ENCODE results near the gene RTCA. TPM values are rescaled to one million over a fixed set of nuclear protein-coding genes. Genes with fewer than 3 reads are reported as not detected.
"Not testable (repeated sequence)": the region's sequence is repeated elsewhere in the genome, so short reads cannot be mapped to it uniquely, and the experiment has no call there.

Gene RTCA
- total RNA-seq, result 34.4 TPM
- long read RNA-seq, transcript RTCA-203 (11 exons, 2,535 nt), result major isoform, 43 of 59 reads
- long read RNA-seq, partial matches to known transcripts, result 9 of 59 reads
- long read RNA-seq, other reads (novel, unspliced or antisense), result 6 of 59 reads

- intact Hi-C loops (cut with DNase I), result loop anchor here (1.0 to 10.0 kb wide), 4 partner anchors 17 to 189 kb away; partner anchors contain the start of genes DBT, SASS6 and TRMT13
- peak; percentile 99 for DNase-seq (ENCODE audit: low spot score)
Measured at GRCh38 chr1:100265931-100266740, at the start of gene RTCA. Gene RTCA (plus strand): TSS chr1:100266216. CDS start chr1:100266376, 160 bp downstream.

GRCh38 chr1:100217834-100218233, 48.2 kb upstream of the RTCA start:
- DNase-seq (ENCODE audit: low spot score), result no peak
- intact Hi-C loops (cut with DNase I), result loop anchor here (1.0 kb wide), 1 partner anchor 29 kb away; no protein-coding TSS in a partner anchor

GRCh38 chr1:100219457-100219856, 46.6 kb upstream of the RTCA start:
- intact Hi-C loops (cut with DNase I), result no loop called here
- no peak for DNase-seq (ENCODE audit: low spot score)

GRCh38 chr1:100219883-100220282, 46.1 kb upstream of the RTCA start:
- no peak for DNase-seq (ENCODE audit: low spot score)
- intact Hi-C loops (cut with DNase I), result no loop called here

GRCh38 chr1:100222428-100222827, 43.6 kb upstream of the RTCA start:
- DNase-seq (ENCODE audit: low spot score), result no peak
- intact Hi-C loops (cut with DNase I), result no loop called here

GRCh38 chr1:100229681-100230443, 36.2 kb upstream of the RTCA start:
- DNase-seq (ENCODE audit: low spot score), result no peak
- intact Hi-C loops (cut with DNase I), result no loop called here

GRCh38 chr1:100230765-100231164, 35.3 kb upstream of the RTCA start:
- intact Hi-C loops (cut with DNase I), result no loop called here
- no peak for DNase-seq (ENCODE audit: low spot score)

- no peak for DNase-seq (ENCODE audit: low spot score)
- intact Hi-C loops (cut with DNase I), result no loop called here
Measured at GRCh38 chr1:100231721-100232120, 34.3 kb upstream of the RTCA start.

- intact Hi-C loops (cut with DNase I), result no loop called here
Measured at GRCh38 chr1:100232156-100232555, 33.9 kb upstream of the RTCA start.

GRCh38 chr1:100233566-100233965, 32.5 kb upstream of the RTCA start:
- DNase-seq (ENCODE audit: low spot score); intact Hi-C loops (cut with DNase I): not testable (repeated sequence)

More at GRCh38 chr1:100232156-100232555, 33.9 kb upstream of the RTCA start:
- DNase-seq (ENCODE audit: low spot score), result no peak

- intact Hi-C loops (cut with DNase I), result no loop called here
- DNase-seq (ENCODE audit: low spot score), result no peak
Measured at GRCh38 chr1:100234432-100234831, 31.6 kb upstream of the RTCA start.

GRCh38 chr1:100237091-100237490, 28.9 kb upstream of the RTCA start:
- no peak for DNase-seq (ENCODE audit: low spot score)

GRCh38 chr1:100239961-100240360, 26.1 kb upstream of the RTCA start:
- DNase-seq (ENCODE audit: low spot score), result no peak
- intact Hi-C loops (cut with DNase I), result no loop called here

More at GRCh38 chr1:100237091-100237490, 28.9 kb upstream of the RTCA start:
- intact Hi-C loops (cut with DNase I), result no loop called here

- intact Hi-C loops (cut with DNase I), result no loop called here
- no peak for DNase-seq (ENCODE audit: low spot score)
Measured at GRCh38 chr1:100240631-100241030, 25.4 kb upstream of the RTCA start.

- intact Hi-C loops (cut with DNase I), result no loop called here
- no peak for DNase-seq (ENCODE audit: low spot score)
Measured at GRCh38 chr1:100246738-100247137, 19.3 kb upstream of the RTCA start.

GRCh38 chr1:100249155-100249536, 16.9 kb upstream of the RTCA start:
- intact Hi-C loops (cut with DNase I), result loop anchor here (2.0 kb wide), 2 partner anchors 18 to 116 kb away; partner anchors contain the start of genes RTCA, SASS6 and TRMT13
- DNase-seq (ENCODE audit: low spot score), result no peak

- intact Hi-C loops (cut with DNase I), result loop anchor here (2.0 kb wide), 3 partner anchors 17 to 117 kb away; partner anchors contain the start of genes CDC14A, RTCA, SASS6 and TRMT13
- peak; percentile 97 for DNase-seq (ENCODE audit: low spot score)
Measured at GRCh38 chr1:100249537-100250257, 16.3 kb upstream of the RTCA start, which contains the start of gene DBT. Gene DBT (minus strand): TSS chr1:100249834. CDS start chr1:100249820, 14 bp downstream.

GRCh38 chr1:100250264-100250663, 15.8 kb upstream of the RTCA start:
- intact Hi-C loops (cut with DNase I), result loop anchor here (2.0 kb wide), 1 partner anchor 103 kb away; the partner anchor contains the start of gene CDC14A
- no peak for DNase-seq (ENCODE audit: low spot score)

- no peak for DNase-seq (ENCODE audit: low spot score)
- intact Hi-C loops (cut with DNase I), result loop anchor here (2.0 kb wide), 1 partner anchor 102 kb away; the partner anchor contains the start of gene CDC14A
Measured at GRCh38 chr1:100250807-100251206, 15.2 kb upstream of the RTCA start.
